Activated CD8-positive, alpha-beta memory T cell treated with anti-CD3 and anti-CD28 coated beads, Interleukin-2, amount 50 U/mL, for 4 hours (primary cell): Measurements from ENCODE around the gene ZNF791.
"Not testable (repeated sequence)": the region's sequence is repeated elsewhere in the genome, so short reads cannot be mapped to it uniquely, and the experiment has no call there.

Experiments
- DNase-seq: peaks from one replicate; pipeline ENCODE4 v3.0.0-alpha.2; 2020

Gene ZNF791

GRCh38 chr19:12668346-12668745 lies 57.6 kb downstream of the ZNF791 start:
- no peak for DNase-seq

GRCh38 chr19:12668932-12669269 lies 58.2 kb downstream of the ZNF791 start:
- peak; percentile 72 for DNase-seq

- peak; percentile 70 for DNase-seq
Measured at GRCh38 chr19:12669270-12670158, 58.8 kb downstream of the ZNF791 start.

GRCh38 chr19:12670159-12670928 lies 59.6 kb downstream of the ZNF791 start:
- no peak for DNase-seq

GRCh38 chr19:12672744-12673143 lies 62.0 kb downstream of the ZNF791 start:
- DNase-seq = no peak

- DNase-seq = no peak
Measured at GRCh38 chr19:12675399-12675798, 64.7 kb downstream of the ZNF791 start.

- DNase-seq = no peak
Measured at GRCh38 chr19:12675940-12676339, 65.2 kb downstream of the ZNF791 start.

GRCh38 chr19:12676384-12676792 lies 65.7 kb downstream of the ZNF791 start:
- peak; percentile 87 for DNase-seq

- DNase-seq = no peak
Measured at GRCh38 chr19:12676928-12677327, 66.2 kb downstream of the ZNF791 start.

GRCh38 chr19:12678039-12678438 lies 67.3 kb downstream of the ZNF791 start:
- not testable (repeated sequence) for DNase-seq

GRCh38 chr19:12680034-12680433 lies 69.3 kb downstream of the ZNF791 start:
- DNase-seq = no peak

- DNase-seq = peak; percentile 83
Measured at GRCh38 chr19:12681074-12681987, 70.6 kb downstream of the ZNF791 start, which contains the start of gene DHPS. DHPS (minus strand) TSS chr19:12681880; CDS start chr19:12681766, 114 bp downstream.
